Breast epithelium (tissue), 4 donors: ENCODE measurements around the gene PRR22. TPM values are rescaled to one million over a fixed set of nuclear protein-coding genes. Genes with fewer than 3 reads are reported as not detected.
"Not testable (repeated sequence)": the region's sequence is repeated elsewhere in the genome, so short reads cannot be mapped to it uniquely, and the experiment has no call there.

Experiments used
- DNase-seq, 2 donors: peaks; one replicate each; pipeline ENCODE4 v3.0.0-alpha.2; 2019; ENCODE audit warnings: low spot score in 2 of 2
- H3K27ac ChIP-seq, 2 donors: fragments of 200-600 bp; sonication (generic) in 1 of 2; one replicate each; pipeline ENCODE4 v1.5.1; 2016 to 2019; ENCODE audit warnings: mild to moderate bottlenecking in 1 of 2
- H3K27me3 ChIP-seq, 2 donors: fragments of 200-600 bp; sonication (generic) in 1 of 2; one replicate each; pipeline versions ENCODE4 v1.5.1 to v1.6.0; 2017 to 2019; ENCODE audit warnings: control low read depth in 1 of 2, mild to moderate bottlenecking in 1 of 2
- H3K36me3 ChIP-seq: fragments of 200-600 bp; one replicate; pipeline ENCODE4 v1.5.1; 2019
- H3K4me1 ChIP-seq, 2 donors: fragments of 200-600 bp; sonication (generic); one replicate each; pipeline ENCODE4 v1.5.1; 2016 to 2019; ENCODE audit warnings: control low read depth in 1 of 2
- H3K4me3 ChIP-seq, 3 donors: fragments of 200-600 bp; sonication (generic); 1 replicate in 2 of 3; 2 replicates in 1 of 3; pipeline ENCODE4 v1.5.1; 2016 to 2019; ENCODE audit warnings: mild to moderate bottlenecking in 3 of 3, moderate library complexity in 2 of 3
- H3K9me3 ChIP-seq, 2 donors: fragments of 200-600 bp; sonication (generic) in 1 of 2; one replicate each; pipeline ENCODE4 v1.5.1; 2016 to 2019; ENCODE audit warnings: control low read depth in 1 of 2
- POLR2A ChIP-seq: fragments of 450-650 bp; IDR thresholded peaks from one replicate; pipeline ENCODE4 v1.6.1; 2016; ENCODE audit warnings: antibody characterized with exemption, mild to moderate bottlenecking, moderate library complexity
- POLR2AphosphoS5 ChIP-seq, 3 donors: sonication (generic); formaldehyde crosslinking; IDR thresholded peaks; one replicate each; pipeline ENCODE4 v1.6.1; 2017; ENCODE audit warnings: antibody characterized with exemption in 3 of 3
- intact Hi-C: fragments of 100-400 bp; cut with DNase I; formaldehyde crosslinking; loops from one replicate; pipeline ENCODE4 v1.15.1; 2023; ENCODE audit warnings: low total_unique reads
- total RNA-seq, 3 donors: library from RNA; depleted of rRNA; stranded (reverse); fragments of >200 nt; gene quantifications; one replicate each; pipeline ENCODE4 v1.1.0, GENCODE V29; 2016
- TF ChIP-seq, protein P1 (sequence below), 3 donors: fragments of 450-650 bp; IDR thresholded peaks; one replicate each; pipeline ENCODE4 v1.5.1; 2016 to 2017; ENCODE audit warnings: antibody characterized with exemption in 3 of 3, mild to moderate bottlenecking in 3 of 3, moderate library complexity in 3 of 3

Gene PRR22
- total RNA-seq, 3 donors from 2014 or later = 0.64 to 2.0 (median 1.2) TPM

DNA sequence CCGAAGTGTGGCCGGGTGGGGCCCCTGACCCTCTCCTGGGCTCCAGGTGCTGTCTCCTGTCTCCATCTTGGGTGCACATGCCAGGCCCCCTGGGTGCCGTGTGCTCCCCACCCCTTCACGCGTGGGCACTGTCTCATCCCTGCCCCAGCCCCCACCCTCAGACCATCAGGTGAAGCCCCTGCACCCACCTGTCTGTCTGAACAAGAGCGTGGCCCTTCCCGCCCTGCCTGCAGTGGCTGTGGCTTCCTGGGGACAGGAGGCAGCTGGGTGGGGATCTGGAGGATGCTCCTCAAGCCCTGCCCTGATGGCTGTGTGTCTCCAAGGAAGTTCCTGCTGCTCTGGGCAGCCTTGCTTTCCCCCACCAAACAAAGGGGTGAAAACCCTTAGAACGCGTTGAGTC, 2.2 kb downstream of the PRR22 start:
- Histone ChIP-seq H3K4me1 (no peaks in the 10 kb centered on the region), H3K36me3 (no peaks in the 10 kb centered on the region), H3K27me3 (no peaks in the 10 kb centered on the region), H3K4me3 (no peak overlapping the region), H3K27ac (no peak overlapping the region), H3K9me3 (no peaks in the 10 kb centered on the region)
- TF ChIP-seq POLR2AphosphoS5 (IDR thresholded peaks at IDR 0.05) = no peak
- no peak for TF ChIP-seq POLR2A
- TF ChIP-seq, protein P1, sequence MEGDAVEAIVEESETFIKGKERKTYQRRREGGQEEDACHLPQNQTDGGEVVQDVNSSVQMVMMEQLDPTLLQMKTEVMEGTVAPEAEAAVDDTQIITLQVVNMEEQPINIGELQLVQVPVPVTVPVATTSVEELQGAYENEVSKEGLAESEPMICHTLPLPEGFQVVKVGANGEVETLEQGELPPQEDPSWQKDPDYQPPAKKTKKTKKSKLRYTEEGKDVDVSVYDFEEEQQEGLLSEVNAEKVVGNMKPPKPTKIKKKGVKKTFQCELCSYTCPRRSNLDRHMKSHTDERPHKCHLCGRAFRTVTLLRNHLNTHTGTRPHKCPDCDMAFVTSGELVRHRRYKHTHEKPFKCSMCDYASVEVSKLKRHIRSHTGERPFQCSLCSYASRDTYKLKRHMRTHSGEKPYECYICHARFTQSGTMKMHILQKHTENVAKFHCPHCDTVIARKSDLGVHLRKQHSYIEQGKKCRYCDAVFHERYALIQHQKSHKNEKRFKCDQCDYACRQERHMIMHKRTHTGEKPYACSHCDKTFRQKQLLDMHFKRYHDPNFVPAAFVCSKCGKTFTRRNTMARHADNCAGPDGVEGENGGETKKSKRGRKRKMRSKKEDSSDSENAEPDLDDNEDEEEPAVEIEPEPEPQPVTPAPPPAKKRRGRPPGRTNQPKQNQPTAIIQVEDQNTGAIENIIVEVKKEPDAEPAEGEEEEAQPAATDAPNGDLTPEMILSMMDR (IDR thresholded peaks at IDR 0.05) = no peak
- intact Hi-C loops = no loop called here
- DNase-seq = no peak

DNA sequence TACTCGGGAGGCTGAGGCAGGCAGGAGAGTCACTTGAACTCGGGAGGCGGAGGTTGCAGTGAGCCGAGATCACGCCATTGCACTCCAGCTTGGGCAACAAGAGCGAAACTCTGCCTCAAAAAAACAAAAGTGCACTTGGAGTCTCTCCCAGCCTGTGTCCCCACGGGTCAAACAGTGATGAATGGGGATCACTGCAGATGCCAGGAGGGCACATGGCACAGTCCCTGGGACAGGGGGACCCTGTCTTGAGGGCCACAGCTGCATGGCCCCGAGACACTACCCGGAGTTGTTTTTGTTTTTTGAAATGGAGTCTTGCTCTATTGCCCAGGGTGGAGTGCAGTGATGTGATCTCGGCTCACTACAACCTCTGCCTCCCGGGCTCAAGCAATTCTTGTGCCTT, 3.6 kb downstream of the PRR22 start:
- DNase-seq, intact Hi-C loops, H3K9me3 ChIP-seq, H3K4me3 ChIP-seq, H3K27me3 ChIP-seq, H3K4me1 ChIP-seq, H3K27ac ChIP-seq, H3K36me3 ChIP-seq: not testable (repeated sequence)

DNA sequence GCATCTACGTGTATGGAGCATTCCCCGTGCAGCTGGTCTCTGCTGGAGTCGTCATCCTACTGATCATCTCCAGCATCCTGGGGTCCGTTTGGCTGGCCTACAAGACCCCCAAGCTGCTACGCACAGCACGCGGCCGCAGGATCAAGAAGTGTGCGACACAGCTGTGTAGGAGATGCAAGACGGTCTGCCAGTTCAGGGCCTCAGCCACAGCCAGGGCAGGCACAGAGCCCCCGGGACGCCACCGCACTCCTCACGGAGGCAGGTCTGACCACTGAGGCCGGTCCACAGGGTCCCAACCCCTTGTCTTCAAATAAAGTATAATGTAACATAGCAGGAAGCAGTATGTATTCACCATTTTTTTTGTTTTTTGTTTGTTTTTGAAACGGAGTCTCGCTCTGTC, 6.1 kb downstream of the PRR22 start:
- H3K27ac ChIP-seq = no peak overlapping the region
- H3K9me3 ChIP-seq = no peaks in the 10 kb centered on the region
- no peaks in the 10 kb centered on the region for H3K36me3 ChIP-seq
- DNase-seq = no peak
- no peaks in the 10 kb centered on the region for H3K27me3 ChIP-seq
- intact Hi-C loops = no loop called here
- H3K4me3 ChIP-seq = no peak overlapping the region
- no peak for TF ChIP-seq POLR2A
- TF ChIP-seq, protein P1 (IDR thresholded peaks at IDR 0.05) = no peak
- TF ChIP-seq POLR2AphosphoS5 (IDR thresholded peaks at IDR 0.05) = no peak
- no peaks in the 10 kb centered on the region for H3K4me1 ChIP-seq

DNA sequence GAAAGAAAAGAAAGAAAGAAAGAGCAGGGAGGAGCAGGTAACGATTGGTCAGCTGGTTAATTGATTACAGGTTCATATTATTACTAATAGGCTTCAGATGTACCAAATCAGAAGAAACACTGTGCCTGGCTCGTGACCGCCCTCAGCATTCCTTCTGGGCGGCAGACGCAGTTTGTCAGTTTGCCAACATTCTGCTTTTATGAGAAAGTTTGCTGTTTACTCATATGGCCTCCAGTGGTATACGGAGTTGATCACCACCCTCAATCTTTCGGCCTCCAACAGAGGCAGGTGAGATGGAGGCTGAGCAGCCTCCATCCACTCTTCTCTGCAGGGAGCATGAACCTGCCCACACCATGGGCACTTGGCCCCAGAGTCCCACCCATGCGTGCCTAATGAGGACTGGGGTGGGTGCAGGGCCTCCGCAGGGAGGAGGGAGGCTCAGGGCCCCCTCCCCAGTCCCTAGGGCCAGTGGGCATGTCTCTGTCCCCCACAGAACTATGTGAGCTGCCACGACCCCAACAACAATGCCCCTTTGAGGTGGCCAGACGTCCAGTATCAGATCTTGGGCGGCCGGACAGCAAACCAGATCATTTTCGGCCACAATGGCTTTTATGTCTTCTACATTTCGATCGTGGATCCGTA, 8.8 kb downstream of the PRR22 start:
- Histone ChIP-seq H3K9me3 (no peaks in the 10 kb centered on the region), H3K4me3 (no peak overlapping the region), H3K27me3 (no peaks in the 10 kb centered on the region), H3K27ac (peak overlapping the region in 1 of 2 donors; percentile 17), H3K4me1 (no peaks in the 10 kb centered on the region), H3K36me3 (no peaks in the 10 kb centered on the region)
- intact Hi-C loops = no loop called here
- no peak for DNase-seq
- TF ChIP-seq POLR2AphosphoS5 (IDR thresholded peaks at IDR 0.05) (no peak), POLR2A (no peak)
- TF ChIP-seq, protein P1 (IDR thresholded peaks at IDR 0.05) = no peak

DNA sequence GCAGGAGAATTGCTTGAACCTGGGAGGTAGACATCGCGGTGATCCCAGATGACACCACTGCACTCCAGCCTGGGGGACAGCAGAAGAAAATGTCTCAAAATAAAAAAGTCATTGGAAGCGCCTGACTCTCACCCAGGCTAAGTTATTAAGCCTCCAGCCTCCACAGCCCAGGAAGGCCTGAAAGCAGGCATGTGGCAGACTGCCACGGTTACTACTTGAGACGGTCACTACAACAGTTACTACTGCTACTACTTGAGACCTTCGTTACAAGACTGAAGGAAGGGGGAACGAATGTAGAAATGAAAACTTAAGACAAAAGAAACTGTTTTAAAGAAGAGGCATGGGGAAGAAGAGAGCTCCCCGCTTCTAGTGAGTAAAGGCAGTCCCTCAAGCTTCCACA, 9.6 kb downstream of the PRR22 start:
- Histone ChIP-seq H3K27ac (no peak overlapping the region), H3K4me1 (no peaks in the 10 kb centered on the region), H3K4me3 (no peak overlapping the region), H3K9me3 (no peaks in the 10 kb centered on the region), H3K36me3 (no peaks in the 10 kb centered on the region), H3K27me3 (no peaks in the 10 kb centered on the region)
- intact Hi-C loops = no loop called here
- no peak for TF ChIP-seq POLR2AphosphoS5 (IDR thresholded peaks at IDR 0.05)
- TF ChIP-seq POLR2A = no peak
- TF ChIP-seq, protein P1 (IDR thresholded peaks at IDR 0.05) = no peak
- no peak for DNase-seq

DNA sequence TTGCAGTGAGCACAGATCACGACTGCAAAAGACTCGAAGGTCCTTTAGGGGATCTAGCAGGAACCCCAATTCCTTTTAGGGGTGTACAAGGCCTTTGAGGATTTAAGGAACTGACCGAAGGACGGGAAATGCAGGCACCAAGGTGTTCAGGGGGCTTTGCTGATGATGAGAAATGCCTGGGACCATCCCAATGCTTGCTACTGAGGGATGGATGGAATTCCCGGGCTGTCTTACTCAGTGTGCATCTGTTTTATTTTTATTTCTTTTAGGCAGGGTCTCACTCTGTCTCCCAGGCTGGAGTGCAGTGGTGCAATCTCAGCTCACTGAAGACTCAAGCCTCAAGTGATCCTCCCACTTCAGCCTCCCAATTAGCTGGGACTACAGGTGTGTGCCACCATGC, 11.3 kb downstream of the PRR22 start:
- no peaks in the 10 kb centered on the region for H3K36me3 ChIP-seq
- intact Hi-C loops = no loop called here
- no peak for TF ChIP-seq POLR2AphosphoS5 (IDR thresholded peaks at IDR 0.05)
- TF ChIP-seq, protein P1 (IDR thresholded peaks at IDR 0.05) = no peak
- TF ChIP-seq POLR2A = no peak
- no peak overlapping the region for H3K4me3 ChIP-seq
- no peak for DNase-seq
- no peak overlapping the region for H3K27ac ChIP-seq
- no peaks in the 10 kb centered on the region for H3K27me3 ChIP-seq
- H3K9me3 ChIP-seq = no peaks in the 10 kb centered on the region
- H3K4me1 ChIP-seq = no peaks in the 10 kb centered on the region
